ENCODE results near the gene HAS3.

The HAS3 gene

GRCh38 chr16:69166221-69166833 lies 60.9 kb downstream of the HAS3 start:
- H3K36me3 ChIP-seq (ENCODE audit: insufficient read depth, low read length), result peaks cover 42% of the 10 kb centered on the region
- H3K9ac ChIP-seq (ENCODE audit: low read length), result no peak overlapping the region
- H3K4me1 ChIP-seq (ENCODE audit: insufficient read depth, low read length), result no peaks in the 10 kb centered on the region
- no peak overlapping the region for H3K27ac ChIP-seq (ENCODE audit: low read depth, low read length)
- no peaks in the 10 kb centered on the region for H3K9me3 ChIP-seq (ENCODE audit: low read length)
- H3K4me3 ChIP-seq (ENCODE audit: low read depth in 1 of 2, low read length in 2 of 2), result no peak overlapping the region
- H3K27me3 ChIP-seq (ENCODE audit: control insufficient read depth in 1 of 2, insufficient read depth in 2 of 2, low read length in 2 of 2), result no peaks in the 10 kb centered on the region

GRCh38 chr16:69166946-69167930 lies 61.8 kb downstream of the HAS3 start:
- Histone ChIP-seq H3K4me3 (ENCODE audit: low read depth in 1 of 2, low read length in 2 of 2) (no peak overlapping the region), H3K4me1 (ENCODE audit: insufficient read depth, low read length) (peaks cover 4% of the 10 kb centered on the region), H3K27ac (ENCODE audit: low read depth, low read length) (no peak overlapping the region), H3K36me3 (ENCODE audit: insufficient read depth, low read length) (peaks cover 38% of the 10 kb centered on the region), H3K9ac (ENCODE audit: low read length) (no peak overlapping the region), H3K9me3 (ENCODE audit: low read length) (no peaks in the 10 kb centered on the region), H3K27me3 (ENCODE audit: control insufficient read depth in 1 of 2, insufficient read depth in 2 of 2, low read length in 2 of 2) (no peaks in the 10 kb centered on the region)
